ENCODE measurements around the gene WDR89. TPM values are rescaled to one million over a fixed set of nuclear protein-coding genes. Genes with fewer than 3 reads are reported as not detected.

Gene WDR89
- total and polyA plus RNA-seq, 9 donors, result 6.7 to 20.2 (median 13.4) TPM

DNA sequence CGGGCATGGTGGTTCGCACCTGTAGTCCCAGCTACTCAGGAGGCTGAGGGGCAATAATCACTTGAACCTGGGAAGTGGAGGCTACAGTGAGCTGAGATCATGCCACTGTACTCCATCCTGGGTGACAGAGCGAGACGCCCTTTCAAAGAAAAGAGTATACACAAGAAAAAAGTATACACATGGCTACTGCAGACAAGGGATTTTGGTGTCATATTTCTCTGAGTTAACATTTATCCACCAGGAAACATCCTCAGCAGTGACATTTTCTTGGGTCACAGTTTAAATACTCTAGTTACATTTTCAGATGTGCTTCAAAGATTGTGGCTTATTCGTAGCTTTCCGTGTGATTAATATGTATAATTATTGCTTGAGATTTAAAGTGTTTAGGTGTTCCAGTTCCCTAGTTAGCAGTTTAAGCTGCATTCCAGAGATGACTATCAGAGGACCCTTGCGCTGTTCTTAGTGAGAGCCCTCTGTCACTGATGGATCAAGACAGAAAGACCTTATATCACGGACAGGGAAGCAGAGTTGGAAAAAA is 93.8 kb downstream of the WDR89 start:
- Histone ChIP-seq H3K36me3 (no peaks in the 10 kb centered on the region), H3K27me3 (no peaks in the 10 kb centered on the region), H3K27ac (no peak overlapping the region), H3K4me3 (no peak overlapping the region), H3K4me1 (ENCODE audit: insufficient read depth) (no peaks in the 10 kb centered on the region), H3K9me3 (no peaks in the 10 kb centered on the region)
- intact Hi-C loops (cut with DNase I), result loop anchor here in 3 of 4 donors (10.0 kb wide), 2 partner anchors 153 to 163 kb away; no protein-coding TSS in a partner anchor
- no peak for DNase-seq
- WGBS, 3 donors, result 60 to 72% (median 69%) methylated on average over 8 of the region's 8 CpGs
- TF ChIP-seq, protein P1, sequence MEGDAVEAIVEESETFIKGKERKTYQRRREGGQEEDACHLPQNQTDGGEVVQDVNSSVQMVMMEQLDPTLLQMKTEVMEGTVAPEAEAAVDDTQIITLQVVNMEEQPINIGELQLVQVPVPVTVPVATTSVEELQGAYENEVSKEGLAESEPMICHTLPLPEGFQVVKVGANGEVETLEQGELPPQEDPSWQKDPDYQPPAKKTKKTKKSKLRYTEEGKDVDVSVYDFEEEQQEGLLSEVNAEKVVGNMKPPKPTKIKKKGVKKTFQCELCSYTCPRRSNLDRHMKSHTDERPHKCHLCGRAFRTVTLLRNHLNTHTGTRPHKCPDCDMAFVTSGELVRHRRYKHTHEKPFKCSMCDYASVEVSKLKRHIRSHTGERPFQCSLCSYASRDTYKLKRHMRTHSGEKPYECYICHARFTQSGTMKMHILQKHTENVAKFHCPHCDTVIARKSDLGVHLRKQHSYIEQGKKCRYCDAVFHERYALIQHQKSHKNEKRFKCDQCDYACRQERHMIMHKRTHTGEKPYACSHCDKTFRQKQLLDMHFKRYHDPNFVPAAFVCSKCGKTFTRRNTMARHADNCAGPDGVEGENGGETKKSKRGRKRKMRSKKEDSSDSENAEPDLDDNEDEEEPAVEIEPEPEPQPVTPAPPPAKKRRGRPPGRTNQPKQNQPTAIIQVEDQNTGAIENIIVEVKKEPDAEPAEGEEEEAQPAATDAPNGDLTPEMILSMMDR (IDR thresholded peaks at IDR 0.05), result no peak
- no peak for TF ChIP-seq EP300 (IDR thresholded peaks at IDR 0.05)
- TF ChIP-seq POLR2A (IDR thresholded peaks at IDR 0.05), result no peak

Small RNA genes within 50 kb of the gene (small RNA-seq; reads per million reads assigned to genes)
- not detected for gene RF00012
- not detected for gene RF00019
- gene RNU6-1162P, result not detected
- not detected for gene RNU6-597P

Other genes starting within 250 kb of the WDR89 start
- gene PPP2R5E, start 98.5 kb downstream of the WDR89 start, total RNA-seq, result 10 to 100 TPM; 16.3 to 44.1 (median 36.2) TPM
- 10 to 100 TPM in 1 of 2 donors, 1 to 10 TPM in 1; 9.3 to 26.9 TPM for gene PPP2R5E, start 98.5 kb downstream of the WDR89 start, polyA plus RNA-seq
- 10 to 100 TPM; 11.2 to 18.4 (median 14.4) TPM for gene SGPP1, start 86.2 kb upstream of the WDR89 start, total RNA-seq
- gene SGPP1, start 86.2 kb upstream of the WDR89 start, polyA plus RNA-seq, result 10 to 100 TPM in 1 of 2 donors, 1 to 10 TPM in 1; 7.6 to 11.7 TPM
- 100 to 1,000 TPM; 106 to 262 (median 191) TPM for gene SYNE2, start 211.1 kb upstream of the WDR89 start, total RNA-seq
- gene SYNE2, start 211.1 kb upstream of the WDR89 start, polyA plus RNA-seq, result 100 to 1,000 TPM in 1 of 2 donors, 10 to 100 TPM in 1; 65.1 to 121 TPM

Measured in ovary (tissue), 9 donors.